GM12878 (cell line): ENCODE results near the gene SESTD1. TPM values are rescaled to one million over a fixed set of nuclear protein-coding genes. Genes with fewer than 3 reads are reported as not detected.

Experiments
- ATAC-seq: fragments of 200-7000 bp; cut with Tn5 transposase; 3 replicates; pipeline ENCODE4 v1.9.1; 2020; ENCODE audit warnings: mild to moderate bottlenecking, moderate library complexity
- BruUV-seq: library from RNA; stranded (reverse); fragments of 400-500 nt; replicated peaks from 2 replicates; lab custom pipeline; 2021; lab: Mats Ljungman, UMichigan
- CTCF ChIA-PET: fragments of 300-600 bp; sonication (Branson Sonifier 250); formaldehyde crosslinking; extraction: SDS; loops from one replicate; lab custom pipeline; 2021; ENCODE audit warnings: inconsistent platforms; lab: Yijun Ruan, JAX
- POLR2A ChIA-PET: fragments of 350-600 bp; formaldehyde crosslinking; extraction: SDS; loops from one replicate; lab custom pipeline; 2021; ENCODE audit warnings: inconsistent platforms; lab: Charles Lee
- RAD21 ChIA-PET: fragments of 300-600 bp; sonication (Branson Sonifier 250); formaldehyde crosslinking; loops from one replicate; lab custom pipeline; 2023; ENCODE audit warnings: antibody characterized with exemption; ENCODE audit not compliant: unreplicated experiment; lab: Charles Lee
- SMC1A ChIA-PET: fragments of 300-600 bp; sonication (Branson Sonifier 250); formaldehyde crosslinking; loops from one replicate; lab custom pipeline; 2023; ENCODE audit not compliant: unreplicated experiment, uncharacterized antibody; lab: Charles Lee
- DNase-seq: peaks from one replicate; pipeline ENCODE4 v3.0.0-alpha.2; 2011; ENCODE audit warnings: low read depth, low spot score
- FAIRE-seq: peaks from 3 replicates; lab custom pipeline; 2011; peaks lifted over from hg19 to GRCh38; lab: Jason Lieb, UNC
- H2AFZ ChIP-seq: 2 replicates; pipeline ENCODE4 v1.6.0; 2011; ENCODE audit warnings: low read depth, low read length, control low read depth; ENCODE audit not compliant: control insufficient read depth
- H3K27ac ChIP-seq: 2 replicates; pipeline ENCODE4 v1.5.1; 2011; ENCODE audit warnings: control low read depth; ENCODE audit not compliant: control insufficient read depth, insufficient read depth
- H3K27me3 ChIP-seq, 2 experiments: replicated peaks in 1 of 2; 2 replicates each; pipeline versions ENCODE4 v1.6.0 to v1.6.1; 2011; ENCODE audit warnings: low read length in 1 of 2; ENCODE audit not compliant: control insufficient read depth in 2 of 2, insufficient read depth in 2 of 2
- H3K36me3 ChIP-seq, 2 experiments: 2 replicates each; pipeline ENCODE4 v1.5.1; 2011; ENCODE audit warnings: low read length in 1 of 2; ENCODE audit not compliant: control insufficient read depth in 2 of 2, insufficient read depth in 2 of 2
- H3K4me1 ChIP-seq: 2 replicates; pipeline ENCODE4 v1.6.1; 2011; ENCODE audit warnings: mild to moderate bottlenecking, low read length, moderate library complexity, mixed read lengths; ENCODE audit not compliant: control insufficient read depth, insufficient read depth
- H3K4me2 ChIP-seq: 2 replicates; pipeline ENCODE4 v1.6.0; 2011; ENCODE audit warnings: control low read depth; ENCODE audit not compliant: control insufficient read depth, insufficient read depth
- H3K4me3 ChIP-seq: fragments of 200-600 bp; sonication (generic); 2 replicates; pipeline ENCODE4 v1.5.1; 2016
- H3K79me2 ChIP-seq: 2 replicates; pipeline ENCODE4 v1.6.0; 2011; ENCODE audit warnings: low read length; ENCODE audit not compliant: control insufficient read depth, insufficient read depth
- H3K9ac ChIP-seq: 2 replicates; pipeline ENCODE4 v1.8.0; 2011; ENCODE audit warnings: low read length, control low read depth, mixed read lengths; ENCODE audit not compliant: control insufficient read depth, insufficient read depth
- H3K9me3 ChIP-seq: replicated peaks from 3 replicates; pipeline ENCODE4 v1.5.1; 2011; ENCODE audit warnings: mild to moderate bottlenecking, low read length; ENCODE audit not compliant: control insufficient read depth, insufficient read depth
- H4K20me1 ChIP-seq: 2 replicates; pipeline ENCODE4 v1.6.0; 2011; ENCODE audit not compliant: control insufficient read depth, insufficient read depth
- EP300 ChIP-seq, 2 experiments: fragments of 150-350 bp in 1 of 2; IDR thresholded peaks; 2 replicates each; pipeline ENCODE4 v1.6.1; 2011 to 2012; ENCODE audit warnings: low read depth in 2 of 2, low read length in 2 of 2, borderline replicate concordance in 1 of 2, improper control_type of control experiment in 1 of 2, inconsistent platforms in 1 of 2; ENCODE audit not compliant: control insufficient read depth in 1 of 2
- EZH2 ChIP-seq: IDR thresholded peaks from 2 replicates; pipeline ENCODE4 v1.6.1; 2012; ENCODE audit warnings: low read depth, mild to moderate bottlenecking, control low read depth, inconsistent platforms, low read length, borderline replicate concordance; ENCODE audit not compliant: control insufficient read depth
- GATAD2B ChIP-seq: fragments of 450-650 bp; conservative IDR thresholded peaks from 2 replicates; pipeline ENCODE4 v1.6.1; 2017; ENCODE audit warnings: low read depth, mild to moderate bottlenecking, moderate library complexity
- JUNB ChIP-seq: IDR thresholded peaks from 2 replicates; pipeline ENCODE4 v1.6.1; 2016; ENCODE audit warnings: antibody characterized with exemption, mild to moderate bottlenecking
- POU2F2 ChIP-seq: IDR thresholded peaks from 3 replicates; pipeline ENCODE4 v1.6.1; 2011; ENCODE audit warnings: low read depth, mild to moderate bottlenecking, low read length, borderline replicate concordance
- SIX5 ChIP-seq: IDR thresholded peaks from 2 replicates; pipeline ENCODE4 v1.6.1; 2011; ENCODE audit warnings: mild to moderate bottlenecking, low read depth, low read length, moderate library complexity; ENCODE audit not compliant: severe bottlenecking
- YY1 ChIP-seq: IDR thresholded peaks from 2 replicates; pipeline ENCODE4 v1.6.1; 2011; ENCODE audit warnings: low read depth, mild to moderate bottlenecking, low read length
- ZBED1 ChIP-seq: IDR thresholded peaks from 2 replicates; pipeline ENCODE4 v1.6.1; 2016; ENCODE audit warnings: borderline replicate concordance
- ZNF217 ChIP-seq: fragments of 450-650 bp; IDR thresholded peaks from 2 replicates; pipeline ENCODE4 v1.6.1; 2017; ENCODE audit warnings: antibody characterized with exemption, mild to moderate bottlenecking
- ZNF274 ChIP-seq: IDR thresholded peaks from one replicate; pipeline ENCODE4 v1.8.0; 2011; ENCODE audit not compliant: insufficient read length, insufficient read depth
- WGBS: methylation state at CpG from one replicate; pipeline ENCODE4 v1.1.6; 2016; ENCODE audit warnings: low lambda C conversion rate; ENCODE audit not compliant: insufficient replicate concordance, insufficient coverage; ENCODE audit errors: missing lambda C conversion rate; 5-methylcytosine and 5-hydroxymethylcytosine counted together
- in situ Hi-C: fragments of 300-500 bp; cut with MboI; formaldehyde crosslinking; loops from 9 replicates; pipeline ENCODE4 v1.14.3; 2018; ENCODE audit warnings: mixed read lengths
- intact Hi-C: fragments of 100-400 bp; cut with micrococcal nuclease; formaldehyde crosslinking; loops from one replicate; pipeline ENCODE4 v1.14.2; 2022; ENCODE audit not compliant: unreplicated experiment
- polyA plus RNA-seq, 11 experiments: library from polyadenylated mRNA; depleted of rRNA in 4 of 11; unstranded in 6 of 11; stranded (reverse) in 5 of 11; fragments of >200 nt; fragmentation: Nextera tagmentation in 4 of 11; fragmentation: Illumina TruSeq in 1 of 11; extraction: Ambion mirVana in 4 of 11; extraction: Trizol in 1 of 11; gene quantifications; 1 replicate in 1 of 11; 2 replicates in 10 of 11; pipeline versions ENCODE4 v1.2.1 to v1.2.3, GENCODE V29; 2011 to 2016; ENCODE audit warnings: inconsistent platforms in 2 of 11, missing spikeins in 2 of 11, low read depth in 1 of 11
- total RNA-seq, 4 experiments: library from RNA; depleted of rRNA in 3 of 4; stranded (reverse); fragments of >200 nt in 3 of 4; fragmentation: Illumina TruSeq in 1 of 4; extraction: Trizol in 1 of 4; gene quantifications; 2 replicates each; pipeline versions ENCODE4 v1.2.1 to v1.2.3, GENCODE V29; 2013 to 2021
- TF ChIP-seq, protein P1 (sequence below): IDR thresholded peaks from 2 replicates; pipeline ENCODE4 v1.6.1; 2011; ENCODE audit warnings: low read depth, low read length, improper control_type of control experiment, borderline replicate concordance

The SESTD1 gene
- total and polyA plus RNA-seq, 10 of the 15 experiments (the other 5 are each of a cell fraction or from before 2014, with no cell fraction given) = 4.4 to 22.7 (median 9.5) TPM

DNA sequence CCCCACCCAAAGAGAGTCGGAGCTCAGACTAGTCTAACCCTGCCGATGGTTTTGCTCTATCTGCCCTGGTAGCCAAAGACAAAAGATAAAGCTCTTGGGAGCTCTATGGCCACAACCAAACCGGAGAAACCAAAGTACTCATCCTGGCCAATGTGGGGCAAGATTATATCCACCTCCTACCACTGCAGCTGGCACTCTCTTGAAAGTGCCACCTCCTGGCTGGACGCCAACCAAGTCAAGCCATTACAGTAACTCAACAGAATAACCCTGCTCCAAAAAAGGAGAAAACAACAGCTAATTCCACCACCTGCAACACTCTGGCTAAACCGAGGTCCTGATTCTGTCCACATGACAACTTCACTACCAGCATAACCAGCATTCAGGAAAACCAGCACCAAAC is 57.6 kb downstream of the SESTD1 start:
- no peaks in the 10 kb centered on the region for H3K4me1 ChIP-seq
- intact Hi-C loops (no loop called here), in situ Hi-C loops (loop anchor here (25.0 kb wide), 1 partner anchor 555 kb away; no protein-coding TSS in a partner anchor)
- H2AFZ ChIP-seq = no peak overlapping the region
- SMC1A ChIA-PET = no interaction called here
- H3K9ac ChIP-seq = no peak overlapping the region
- H3K36me3 ChIP-seq = no peaks in the 10 kb centered on the region
- no peaks in the 10 kb centered on the region for H3K79me2 ChIP-seq
- no peaks in the 10 kb centered on the region for H3K27me3 ChIP-seq
- 88% methylated on average over 5 of the region's 5 CpGs for WGBS
- ATAC-seq (no peak), DNase-seq (no peak), FAIRE-seq (no peak)
- BruUV-seq = no TSS peak
- RAD21 ChIA-PET = no interaction called here
- no peak overlapping the region for H3K4me2 ChIP-seq
- no peaks in the 10 kb centered on the region for H4K20me1 ChIP-seq
- no peak overlapping the region for H3K4me3 ChIP-seq
- CTCF ChIA-PET = interaction anchor here (1.1 kb wide), 1 partner anchor 12 kb away, joined by 6 read pairs; no protein-coding TSS in a partner anchor
- H3K9me3 ChIP-seq = no peaks in the 10 kb centered on the region; the same call in none of the 3 replicates
- H3K27ac ChIP-seq = no peak overlapping the region
- TF ChIP-seq, protein P1, sequence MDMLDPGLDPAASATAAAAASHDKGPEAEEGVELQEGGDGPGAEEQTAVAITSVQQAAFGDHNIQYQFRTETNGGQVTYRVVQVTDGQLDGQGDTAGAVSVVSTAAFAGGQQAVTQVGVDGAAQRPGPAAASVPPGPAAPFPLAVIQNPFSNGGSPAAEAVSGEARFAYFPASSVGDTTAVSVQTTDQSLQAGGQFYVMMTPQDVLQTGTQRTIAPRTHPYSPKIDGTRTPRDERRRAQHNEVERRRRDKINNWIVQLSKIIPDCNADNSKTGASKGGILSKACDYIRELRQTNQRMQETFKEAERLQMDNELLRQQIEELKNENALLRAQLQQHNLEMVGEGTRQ = no peak
- TF ChIP-seq POU2F2 = no peak
- no peak for TF ChIP-seq YY1
- no peak for TF ChIP-seq GATAD2B
- no peak for TF ChIP-seq SIX5
- TF ChIP-seq JUNB = no peak
- no peak for TF ChIP-seq ZNF274
- no peak for TF ChIP-seq EZH2
- no peak for TF ChIP-seq ZNF217
- no peak for TF ChIP-seq EP300 (IDR thresholded peaks at IDR 0.05; ENCODE audit: borderline replicate concordance in 1 of 2, control insufficient read depth in 1 of 2, low read depth in 2 of 2, low read length in 2 of 2)
- TF ChIP-seq ZBED1 = no peak
- POLR2A ChIA-PET = no interaction called here
